Body of pancreas (tissue), 4 donors: Measurements from ENCODE around the gene EME2.

Experiments
- CTCF ChIP-seq, 7 experiments: fragments of 450-650 bp in 4 of 7; fragments of 200-600 bp in 3 of 7; sonication (generic) in 3 of 7; IDR thresholded peaks; one replicate each; pipeline ENCODE4 v1.5.1; 2016 to 2019; ENCODE audit warnings: antibody characterized with exemption in 7 of 7
- POLR2A ChIP-seq, 3 donors: fragments of 450-650 bp; IDR thresholded peaks; one replicate each; pipeline ENCODE4 v1.6.1; 2016; ENCODE audit warnings: antibody characterized with exemption in 3 of 3, mild to moderate bottlenecking in 2 of 3

DNA sequence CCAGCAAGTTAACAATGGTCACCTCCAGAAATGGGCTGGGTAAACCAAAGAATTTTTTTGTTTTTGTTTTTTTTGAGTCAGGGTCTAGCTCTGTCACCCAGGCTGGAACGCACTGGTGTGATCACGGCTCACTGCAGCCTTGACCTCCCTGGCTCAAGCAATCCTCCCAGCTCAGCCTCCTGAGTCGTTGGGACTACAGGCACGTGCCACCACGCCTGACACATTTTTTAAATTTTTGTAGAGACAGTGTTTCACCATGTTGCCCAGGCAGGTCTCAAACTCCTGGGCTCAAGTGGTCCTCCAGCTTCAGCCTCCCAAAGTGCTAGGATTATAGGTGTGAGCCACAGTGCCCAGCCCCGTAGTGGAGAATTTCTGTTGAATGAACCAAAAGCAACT, 8.1 kb downstream of the EME2 start:
- no peak for TF ChIP-seq POLR2A (IDR thresholded peaks at IDR 0.05)
- no peak for TF ChIP-seq CTCF (IDR thresholded peaks at IDR 0.05)
